ENCODE measurements around the gene FANCC. TPM values are rescaled to one million over a fixed set of nuclear protein-coding genes. Genes with fewer than 3 reads are reported as not detected.

Gene FANCC
- total and polyA plus RNA-seq, 4 donors, result 8.3 to 32.4 (median 11.5) TPM

DNA sequence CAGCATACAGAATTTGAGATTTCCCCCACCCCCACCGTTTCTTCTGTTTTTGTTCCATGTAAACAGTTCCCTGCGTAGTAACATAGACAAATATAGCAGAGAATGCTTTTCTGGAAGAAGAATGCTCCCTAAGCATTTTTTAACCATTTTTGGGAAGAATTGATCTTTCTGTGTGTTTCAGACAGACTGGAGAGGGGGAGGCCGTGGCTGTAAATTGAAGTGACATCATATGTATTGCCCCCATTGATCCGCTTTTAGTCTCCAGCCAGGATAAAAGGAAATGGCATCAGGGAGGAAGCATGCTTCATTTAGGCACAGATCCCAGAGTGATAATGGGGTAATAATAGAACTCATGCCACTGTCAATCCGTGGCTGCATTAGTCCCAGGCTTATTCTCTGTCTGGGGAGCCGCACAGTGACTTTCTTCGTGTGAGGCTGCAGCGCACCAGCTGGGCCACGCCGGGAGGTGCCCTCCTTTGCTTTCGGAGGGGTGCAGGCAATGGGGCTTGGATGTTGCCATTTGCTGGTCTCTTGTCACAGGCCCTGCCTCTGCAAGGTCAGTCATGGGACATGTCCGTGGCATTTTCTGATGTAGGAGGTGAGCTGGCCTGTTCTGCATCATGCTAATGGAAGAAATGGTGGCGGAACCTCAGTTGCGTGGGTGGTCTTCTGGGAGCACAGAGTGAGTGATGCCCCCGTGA, 261.5 kb downstream of the FANCC start:
- TF ChIP-seq SP1 (IDR thresholded peaks at IDR 0.05), result no peak
- TF ChIP-seq, protein P1, sequence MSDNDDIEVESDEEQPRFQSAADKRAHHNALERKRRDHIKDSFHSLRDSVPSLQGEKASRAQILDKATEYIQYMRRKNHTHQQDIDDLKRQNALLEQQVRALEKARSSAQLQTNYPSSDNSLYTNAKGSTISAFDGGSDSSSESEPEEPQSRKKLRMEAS (IDR thresholded peaks at IDR 0.05), result no peak
- TF ChIP-seq, protein P2, sequence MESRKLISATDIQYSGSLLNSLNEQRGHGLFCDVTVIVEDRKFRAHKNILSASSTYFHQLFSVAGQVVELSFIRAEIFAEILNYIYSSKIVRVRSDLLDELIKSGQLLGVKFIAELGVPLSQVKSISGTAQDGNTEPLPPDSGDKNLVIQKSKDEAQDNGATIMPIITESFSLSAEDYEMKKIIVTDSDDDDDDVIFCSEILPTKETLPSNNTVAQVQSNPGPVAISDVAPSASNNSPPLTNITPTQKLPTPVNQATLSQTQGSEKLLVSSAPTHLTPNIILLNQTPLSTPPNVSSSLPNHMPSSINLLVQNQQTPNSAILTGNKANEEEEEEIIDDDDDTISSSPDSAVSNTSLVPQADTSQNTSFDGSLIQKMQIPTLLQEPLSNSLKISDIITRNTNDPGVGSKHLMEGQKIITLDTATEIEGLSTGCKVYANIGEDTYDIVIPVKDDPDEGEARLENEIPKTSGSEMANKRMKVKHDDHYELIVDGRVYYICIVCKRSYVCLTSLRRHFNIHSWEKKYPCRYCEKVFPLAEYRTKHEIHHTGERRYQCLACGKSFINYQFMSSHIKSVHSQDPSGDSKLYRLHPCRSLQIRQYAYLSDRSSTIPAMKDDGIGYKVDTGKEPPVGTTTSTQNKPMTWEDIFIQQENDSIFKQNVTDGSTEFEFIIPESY (IDR thresholded peaks at IDR 0.05), result no peak
- TF ChIP-seq, protein P3, sequence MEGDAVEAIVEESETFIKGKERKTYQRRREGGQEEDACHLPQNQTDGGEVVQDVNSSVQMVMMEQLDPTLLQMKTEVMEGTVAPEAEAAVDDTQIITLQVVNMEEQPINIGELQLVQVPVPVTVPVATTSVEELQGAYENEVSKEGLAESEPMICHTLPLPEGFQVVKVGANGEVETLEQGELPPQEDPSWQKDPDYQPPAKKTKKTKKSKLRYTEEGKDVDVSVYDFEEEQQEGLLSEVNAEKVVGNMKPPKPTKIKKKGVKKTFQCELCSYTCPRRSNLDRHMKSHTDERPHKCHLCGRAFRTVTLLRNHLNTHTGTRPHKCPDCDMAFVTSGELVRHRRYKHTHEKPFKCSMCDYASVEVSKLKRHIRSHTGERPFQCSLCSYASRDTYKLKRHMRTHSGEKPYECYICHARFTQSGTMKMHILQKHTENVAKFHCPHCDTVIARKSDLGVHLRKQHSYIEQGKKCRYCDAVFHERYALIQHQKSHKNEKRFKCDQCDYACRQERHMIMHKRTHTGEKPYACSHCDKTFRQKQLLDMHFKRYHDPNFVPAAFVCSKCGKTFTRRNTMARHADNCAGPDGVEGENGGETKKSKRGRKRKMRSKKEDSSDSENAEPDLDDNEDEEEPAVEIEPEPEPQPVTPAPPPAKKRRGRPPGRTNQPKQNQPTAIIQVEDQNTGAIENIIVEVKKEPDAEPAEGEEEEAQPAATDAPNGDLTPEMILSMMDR (IDR thresholded peaks at IDR 0.05; ENCODE audit: low read depth, low read length, missing input control), result no peak
- TF ChIP-seq RXRA (IDR thresholded peaks at IDR 0.05), result no peak
- no peak for TF ChIP-seq NR2F2 (IDR thresholded peaks at IDR 0.05)
- TF ChIP-seq TAF1 (conservative IDR thresholded peaks at IDR 0.05), result no peak
- TF ChIP-seq RAD21 (IDR thresholded peaks at IDR 0.05), result no peak
- TF ChIP-seq, protein P4, sequence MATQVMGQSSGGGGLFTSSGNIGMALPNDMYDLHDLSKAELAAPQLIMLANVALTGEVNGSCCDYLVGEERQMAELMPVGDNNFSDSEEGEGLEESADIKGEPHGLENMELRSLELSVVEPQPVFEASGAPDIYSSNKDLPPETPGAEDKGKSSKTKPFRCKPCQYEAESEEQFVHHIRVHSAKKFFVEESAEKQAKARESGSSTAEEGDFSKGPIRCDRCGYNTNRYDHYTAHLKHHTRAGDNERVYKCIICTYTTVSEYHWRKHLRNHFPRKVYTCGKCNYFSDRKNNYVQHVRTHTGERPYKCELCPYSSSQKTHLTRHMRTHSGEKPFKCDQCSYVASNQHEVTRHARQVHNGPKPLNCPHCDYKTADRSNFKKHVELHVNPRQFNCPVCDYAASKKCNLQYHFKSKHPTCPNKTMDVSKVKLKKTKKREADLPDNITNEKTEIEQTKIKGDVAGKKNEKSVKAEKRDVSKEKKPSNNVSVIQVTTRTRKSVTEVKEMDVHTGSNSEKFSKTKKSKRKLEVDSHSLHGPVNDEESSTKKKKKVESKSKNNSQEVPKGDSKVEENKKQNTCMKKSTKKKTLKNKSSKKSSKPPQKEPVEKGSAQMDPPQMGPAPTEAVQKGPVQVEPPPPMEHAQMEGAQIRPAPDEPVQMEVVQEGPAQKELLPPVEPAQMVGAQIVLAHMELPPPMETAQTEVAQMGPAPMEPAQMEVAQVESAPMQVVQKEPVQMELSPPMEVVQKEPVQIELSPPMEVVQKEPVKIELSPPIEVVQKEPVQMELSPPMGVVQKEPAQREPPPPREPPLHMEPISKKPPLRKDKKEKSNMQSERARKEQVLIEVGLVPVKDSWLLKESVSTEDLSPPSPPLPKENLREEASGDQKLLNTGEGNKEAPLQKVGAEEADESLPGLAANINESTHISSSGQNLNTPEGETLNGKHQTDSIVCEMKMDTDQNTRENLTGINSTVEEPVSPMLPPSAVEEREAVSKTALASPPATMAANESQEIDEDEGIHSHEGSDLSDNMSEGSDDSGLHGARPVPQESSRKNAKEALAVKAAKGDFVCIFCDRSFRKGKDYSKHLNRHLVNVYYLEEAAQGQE (IDR thresholded peaks at IDR 0.05), result no peak
- no peak for DNase-seq (ENCODE audit: low spot score)

DNA sequence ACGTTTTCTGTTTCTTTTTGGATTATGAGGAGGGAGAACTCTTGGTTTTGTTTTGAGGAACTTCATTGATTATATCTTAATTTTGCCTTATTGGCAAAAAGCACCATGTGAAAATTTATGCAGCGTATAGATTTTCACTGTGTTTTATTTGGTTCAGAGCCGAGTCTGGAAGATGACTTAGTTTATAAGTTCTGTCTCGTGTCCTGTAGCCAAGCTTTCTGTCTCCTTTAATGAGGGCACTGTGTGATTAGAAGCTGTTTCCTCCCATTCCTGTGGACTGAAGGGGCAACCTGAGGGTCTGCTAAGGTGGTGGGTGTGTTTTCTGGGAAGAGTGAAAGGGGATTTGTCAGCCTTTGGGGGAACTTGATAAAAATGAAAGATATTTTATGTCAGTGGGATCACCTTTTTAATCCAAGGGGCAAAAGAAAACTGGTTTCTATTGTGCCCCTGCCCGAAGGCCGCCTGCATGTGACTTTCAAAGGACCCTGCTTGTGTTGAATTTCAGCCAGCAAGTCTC, 262.1 kb downstream of the FANCC start:
- H3K9me3 ChIP-seq (ENCODE audit: control insufficient read depth in 4 of 4, low read length in 3 of 4), result no peaks in the 10 kb centered on the region
- no peak overlapping the region for H3K4me3 ChIP-seq (ENCODE audit: low read depth in 1 of 3, low read length in 3 of 3)
- peaks cover 0 to 59% (median 49%) of the 10 kb centered on the region in 4 donors for H3K4me1 ChIP-seq (ENCODE audit: control insufficient read depth in 4 of 4, insufficient read depth in 4 of 4, low read length in 3 of 4)
- TF ChIP-seq GABPA (IDR thresholded peaks at IDR 0.05 in 1 of 2, conservative IDR thresholded peaks at IDR 0.05 in 1 of 2) (no peak), HNF4A (conservative IDR thresholded peaks at IDR 0.05) (no peak), HNF4G (IDR thresholded peaks at IDR 0.05) (no peak), EGR1 (IDR thresholded peaks at IDR 0.05; ENCODE audit: low read depth in 2 of 2) (no peak), RXRA (IDR thresholded peaks at IDR 0.05) (no peak), SP1 (IDR thresholded peaks at IDR 0.05) (no peak), RAD21 (IDR thresholded peaks at IDR 0.05) (no peak), YY1 (IDR thresholded peaks at IDR 0.05) (no peak), TAF1 (conservative IDR thresholded peaks at IDR 0.05) (no peak)
- TF ChIP-seq, protein P4 (IDR thresholded peaks at IDR 0.05), result no peak
- TF ChIP-seq, protein P2 (IDR thresholded peaks at IDR 0.05), result no peak
- TF ChIP-seq, protein P1 (IDR thresholded peaks at IDR 0.05), result no peak
- H3K27ac ChIP-seq (ENCODE audit: low read depth in 1 of 2, low read length in 2 of 2), result peak overlapping the region; percentile 68 to 70
- no peaks in the 10 kb centered on the region for H3K27me3 ChIP-seq (ENCODE audit: control insufficient read depth in 4 of 4, insufficient read depth in 4 of 4, low read length in 3 of 4)
- peaks cover 1 to 34% (median 14%) of the 10 kb centered on the region in 4 donors for H3K36me3 ChIP-seq (ENCODE audit: control insufficient read depth in 4 of 4, insufficient read depth in 3 of 4, low read depth in 1 of 4, low read length in 3 of 4)
- WGBS, result 50% methylated on average over 6 of the region's 6 CpGs
- DNase-seq (ENCODE audit: low spot score), result no peak
- H3K9ac ChIP-seq (ENCODE audit: low read depth in 1 of 2, low read length in 2 of 2), result peak overlapping the region in 1 of 2 donors; percentile 63

More for the DNA sequence above, 261.5 kb downstream of the FANCC start:
- WGBS, result 65% methylated on average over 15 of the region's 15 CpGs
- peak overlapping the region in 1 of 2 donors; percentile 63 for H3K9ac ChIP-seq (ENCODE audit: low read depth in 1 of 2, low read length in 2 of 2)
- peaks cover 3 to 38% (median 17%) of the 10 kb centered on the region in 4 donors for H3K36me3 ChIP-seq (ENCODE audit: control insufficient read depth in 4 of 4, insufficient read depth in 3 of 4, low read depth in 1 of 4, low read length in 3 of 4)
- no peak overlapping the region for H3K4me3 ChIP-seq (ENCODE audit: low read depth in 1 of 3, low read length in 3 of 3)
- H3K27ac ChIP-seq (ENCODE audit: low read depth in 1 of 2, low read length in 2 of 2), result peak overlapping the region; percentile 68 to 70
- no peaks in the 10 kb centered on the region for H3K9me3 ChIP-seq (ENCODE audit: control insufficient read depth in 4 of 4, low read length in 3 of 4)
- peaks cover 0 to 64% (median 52%) of the 10 kb centered on the region in 4 donors for H3K4me1 ChIP-seq (ENCODE audit: control insufficient read depth in 4 of 4, insufficient read depth in 4 of 4, low read length in 3 of 4)
- H3K27me3 ChIP-seq (ENCODE audit: control insufficient read depth in 4 of 4, insufficient read depth in 4 of 4, low read length in 3 of 4), result no peaks in the 10 kb centered on the region

Measured in liver (tissue), 9 donors.